SH-SY5Y (cell line): Measurements from ENCODE around the gene S100A11.

Source experiments
- GATA2 ChIP-seq: IDR thresholded peaks from 2 replicates; pipeline ENCODE4 v1.6.1; 2011; ENCODE audit warnings: mild to moderate bottlenecking, low read depth, low read length
- GATA3 ChIP-seq: IDR thresholded peaks from 2 replicates; pipeline ENCODE4 v1.6.1; 2011; ENCODE audit warnings: low read depth, mild to moderate bottlenecking, low read length, moderate library complexity

DNA sequence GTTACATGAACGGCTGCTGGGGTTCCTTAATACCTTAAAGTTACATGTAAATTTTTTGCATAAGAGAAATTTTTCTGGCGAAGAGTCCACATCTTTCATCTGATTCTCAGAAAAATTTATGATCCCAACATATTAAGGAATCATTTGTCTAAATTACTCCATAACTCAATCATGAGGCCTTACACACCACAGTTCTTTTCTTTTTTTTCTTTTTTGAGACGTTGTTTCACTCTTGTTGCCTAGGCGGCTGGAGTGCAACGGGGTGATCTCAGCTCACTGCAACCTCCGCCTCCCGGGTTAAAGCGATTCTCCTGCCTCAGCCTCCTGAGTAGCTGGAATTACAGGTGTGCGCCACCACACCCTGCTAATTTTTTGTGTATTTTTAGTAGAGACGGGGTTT lies 2.1 kb upstream of the S100A11 start:
- TF ChIP-seq GATA2 (no peak), GATA3 (no peak)
